Activated T-cell treated with anti-CD3 and anti-CD28 coated beads, Interleukin-2, amount 50 U/mL, for 48 hours (primary cell): ENCODE measurements around the gene ATP11A.

Experiments used
- DNase-seq, 2 experiments: peaks; one replicate each; pipeline ENCODE4 v3.0.0-alpha.2; 2020

ATP11A gene

GRCh38 chr13:112762690-112763080 is 72.8 kb downstream of the ATP11A start:
- DNase-seq, result no peak

GRCh38 chr13:112764028-112764427 is 74.2 kb downstream of the ATP11A start:
- no peak for DNase-seq

GRCh38 chr13:112764864-112765561 is 75.2 kb downstream of the ATP11A start:
- no peak for DNase-seq

- DNase-seq, result no peak
Measured at GRCh38 chr13:112765731-112766130, 75.9 kb downstream of the ATP11A start.

DNA sequence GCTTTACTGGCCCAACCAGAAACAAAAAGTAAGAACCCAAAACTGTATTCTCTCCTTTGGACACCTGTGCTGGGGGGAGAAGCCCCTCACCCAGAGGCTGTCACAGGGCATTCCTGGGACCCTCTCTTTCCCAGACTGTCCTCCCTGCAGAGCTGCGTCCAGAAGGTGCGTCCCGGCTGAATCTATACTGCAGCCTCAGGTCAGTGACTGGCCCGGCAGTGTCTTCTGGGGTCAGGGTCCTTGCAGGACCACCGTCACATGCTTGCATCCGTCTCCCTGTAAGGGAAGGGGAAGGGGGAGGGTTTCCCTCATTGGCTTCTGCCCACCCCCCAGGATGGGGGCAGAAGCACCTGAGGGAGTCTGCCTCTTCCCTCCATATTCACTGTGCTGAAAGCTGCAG is 76.5 kb downstream of the ATP11A start:
- DNase-seq, result no peak

GRCh38 chr13:112767506-112768471 is 78.0 kb downstream of the ATP11A start:
- DNase-seq, result peak in 1 of 2 experiments; percentile 26

DNA sequence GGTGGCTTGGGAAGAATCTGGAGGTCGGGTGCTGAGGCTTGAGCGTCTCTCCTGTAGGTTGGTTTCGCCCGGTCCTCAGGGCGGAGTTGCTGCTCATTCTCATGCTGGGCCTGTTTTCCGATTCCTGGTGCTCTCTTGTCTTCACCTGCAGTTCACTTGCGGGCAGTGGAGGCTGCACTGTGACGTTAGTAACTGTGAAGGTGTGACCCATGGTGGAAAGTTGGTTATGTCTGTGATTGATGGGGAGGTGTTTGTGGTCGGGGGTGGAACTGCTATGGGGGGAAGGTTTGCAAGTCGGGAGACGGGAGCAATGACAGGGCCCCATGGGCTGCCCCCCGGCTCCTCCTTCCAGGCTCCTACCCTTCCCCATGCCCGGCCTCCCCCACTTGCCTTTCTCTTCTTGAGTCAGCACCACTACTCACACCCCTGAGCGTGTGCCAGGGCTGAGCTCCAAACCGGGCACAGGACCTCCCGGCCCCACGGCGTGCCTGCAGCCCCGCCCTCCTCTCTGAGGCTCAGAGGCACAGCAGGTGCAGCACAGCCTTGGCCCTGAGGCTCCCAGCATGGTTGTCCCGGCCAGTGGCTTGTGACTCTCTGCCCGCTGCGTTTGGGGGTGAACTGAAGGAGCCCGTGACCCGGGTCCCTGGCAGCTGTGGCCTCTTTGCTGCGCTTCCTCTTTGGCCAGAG is 79.1 kb downstream of the ATP11A start:
- peak in 1 of 2 experiments; percentile 39 for DNase-seq

GRCh38 chr13:112769615-112770014 is 79.8 kb downstream of the ATP11A start:
- DNase-seq, result no peak

DNA sequence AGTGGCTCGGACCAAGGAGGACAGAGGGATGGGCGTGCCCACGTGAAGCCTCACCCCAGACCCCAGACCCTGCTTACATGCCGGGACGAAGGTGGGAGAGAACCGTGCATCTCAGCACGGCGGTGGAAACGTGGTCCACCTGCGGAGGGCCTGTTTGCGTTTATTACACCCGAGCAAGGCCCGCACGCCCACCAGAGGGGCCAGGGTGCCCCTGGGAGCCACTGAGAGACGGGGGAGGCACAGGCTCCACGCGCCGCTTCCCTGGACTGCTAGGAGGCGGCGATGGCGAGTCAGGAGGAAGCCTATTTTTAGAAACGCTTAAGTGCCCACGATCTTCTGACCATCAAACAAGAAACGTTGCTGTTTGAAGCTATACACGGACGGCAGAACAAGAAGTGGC is 80.7 kb downstream of the ATP11A start:
- no peak for DNase-seq

DNA sequence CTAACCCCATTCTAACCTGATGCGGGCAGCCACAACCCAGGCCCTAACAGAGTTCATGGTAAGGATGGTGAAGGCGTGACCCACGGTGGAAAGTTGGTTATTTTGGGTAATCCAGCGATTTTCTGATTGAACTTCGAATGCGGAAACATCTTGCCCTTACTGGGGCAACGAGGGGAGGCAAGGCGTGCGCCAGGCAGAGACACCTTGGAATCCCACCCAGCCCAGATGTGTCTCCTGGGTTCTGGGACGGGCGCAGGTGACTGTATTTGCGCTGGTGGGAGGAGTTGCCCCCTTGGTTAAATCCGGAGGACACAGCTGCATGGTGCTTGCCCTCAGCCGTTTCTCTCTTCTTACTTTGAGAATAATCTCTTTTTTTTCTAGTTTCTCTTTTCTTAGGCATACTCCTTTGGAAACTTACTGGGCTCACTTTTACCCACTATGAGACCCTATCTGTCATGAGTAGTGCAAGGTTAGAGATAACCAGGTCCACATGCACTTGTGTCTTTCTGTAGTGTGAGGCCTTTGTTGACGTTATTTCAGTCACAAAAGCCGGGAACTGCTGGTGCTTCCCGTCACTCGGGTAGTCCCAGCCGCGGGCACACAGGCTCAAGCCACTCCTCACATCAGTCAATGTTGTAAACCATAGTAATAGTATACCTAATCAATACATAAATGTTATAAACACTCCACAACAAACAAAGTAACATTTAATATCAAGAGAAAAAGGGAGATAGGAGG is 81.5 kb downstream of the ATP11A start:
- no peak for DNase-seq

GRCh38 chr13:112771877-112772538 is 82.2 kb downstream of the ATP11A start:
- no peak for DNase-seq

DNA sequence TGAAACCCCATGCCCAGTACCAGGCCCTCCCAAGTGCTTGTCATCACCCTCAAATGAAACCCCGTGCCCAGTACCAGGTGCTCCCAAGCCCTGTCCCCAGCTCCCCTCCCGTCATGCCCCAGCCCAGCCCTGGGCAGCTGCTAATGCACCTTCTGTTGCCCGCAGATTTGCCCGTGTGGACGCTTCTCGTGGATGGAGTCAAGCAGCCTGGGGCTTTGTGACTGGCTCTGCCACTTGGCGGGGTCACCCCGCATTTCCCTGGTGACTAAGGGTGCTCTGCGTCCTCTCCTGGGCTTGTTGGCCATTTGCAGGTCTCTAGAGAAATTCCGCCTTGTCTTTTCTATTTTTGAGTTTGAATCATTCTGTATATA is 82.7 kb downstream of the ATP11A start:
- no peak for DNase-seq

GRCh38 chr13:112772929-112773328 is 83.1 kb downstream of the ATP11A start:
- DNase-seq, result no peak

GRCh38 chr13:112773601-112774447 is 84.0 kb downstream of the ATP11A start:
- no peak for DNase-seq

- DNase-seq, result no peak
Measured at GRCh38 chr13:112774448-112774792, 84.6 kb downstream of the ATP11A start.

GRCh38 chr13:112774829-112775565 is 85.2 kb downstream of the ATP11A start:
- no peak for DNase-seq

GRCh38 chr13:112775791-112776279 is 86.0 kb downstream of the ATP11A start:
- no peak for DNase-seq

DNA sequence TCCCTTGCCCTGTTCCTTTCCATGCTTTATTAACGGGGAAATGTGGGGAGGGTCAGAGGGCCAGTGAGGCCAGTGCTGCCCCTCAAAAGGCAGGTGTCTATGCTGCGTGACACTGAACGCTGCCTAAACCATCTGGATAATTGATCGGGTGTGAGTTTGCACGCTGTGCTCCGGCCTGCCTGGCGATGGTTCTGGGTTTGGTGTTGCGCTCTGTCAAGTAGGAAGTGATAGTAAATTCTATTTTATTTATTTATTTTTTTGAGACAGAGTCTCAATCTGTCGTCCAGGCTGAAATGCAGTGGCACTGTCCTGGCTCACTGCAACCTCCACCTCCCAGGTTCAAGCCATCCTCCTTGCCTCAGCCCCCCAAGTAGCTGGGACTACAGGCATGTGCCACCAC is 86.5 kb downstream of the ATP11A start:
- no peak for DNase-seq

DNA sequence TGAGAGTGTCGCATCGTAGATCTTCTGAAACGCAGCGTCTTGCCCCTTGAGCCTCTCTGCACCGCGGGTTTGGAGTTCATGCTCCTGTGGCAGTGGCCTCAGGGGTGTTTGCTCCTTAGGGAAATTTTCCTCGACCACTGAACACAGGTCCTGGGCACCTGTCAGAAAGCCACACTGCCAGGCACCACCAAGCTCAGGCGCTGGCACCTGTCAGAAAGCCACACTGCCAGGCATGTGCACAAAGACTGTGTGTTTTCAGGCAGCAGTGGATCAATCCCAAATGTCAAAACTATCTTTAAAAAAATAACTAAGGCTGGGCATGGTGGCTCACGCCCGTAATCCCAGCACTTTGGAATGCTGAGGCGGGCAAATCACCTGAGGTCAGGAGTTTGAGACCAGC is 87.1 kb downstream of the ATP11A start:
- DNase-seq, result no peak

DNA sequence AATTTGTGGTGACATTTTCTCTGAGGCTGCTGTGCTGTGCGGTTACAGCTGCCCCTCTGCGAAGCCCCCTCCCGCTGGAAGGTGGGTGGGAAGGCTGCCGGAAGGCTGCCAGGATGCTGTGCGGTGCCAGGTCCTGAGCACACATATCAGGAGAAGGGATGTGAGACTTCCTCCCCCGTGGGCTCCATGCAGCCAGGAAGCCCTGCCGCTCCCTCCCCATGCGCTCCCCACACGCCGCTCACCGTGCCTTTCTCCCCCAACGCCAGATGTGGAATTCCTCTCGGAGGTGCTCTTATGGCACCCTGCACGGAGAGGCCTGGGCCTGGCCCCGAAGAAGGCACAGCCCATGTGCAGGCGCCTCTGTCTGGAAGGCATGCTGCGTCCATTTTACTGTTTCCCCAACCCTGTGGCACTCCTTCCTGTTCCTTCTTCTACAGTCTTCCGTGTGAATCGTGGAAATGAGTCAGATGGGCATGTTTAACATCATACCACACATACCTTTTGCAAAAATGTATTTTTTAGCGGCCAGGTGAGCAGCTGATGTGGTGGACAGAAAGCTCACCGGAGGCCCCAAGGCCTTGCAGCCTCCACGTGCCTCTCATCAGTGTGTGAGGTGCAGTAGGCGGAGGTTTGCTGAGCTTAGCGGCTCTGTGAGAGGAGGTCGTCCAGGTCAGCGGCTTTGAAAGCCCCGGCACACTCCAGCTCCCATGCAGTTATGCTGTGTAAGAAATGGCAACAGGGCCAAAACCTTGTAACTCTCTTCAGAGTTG is 88.0 kb downstream of the ATP11A start:
- no peak for DNase-seq
